AG04450 (cell line): ENCODE data around the gene CHPF. TPM values are rescaled to one million over a fixed set of nuclear protein-coding genes. Genes with fewer than 3 reads are reported as not detected.

ENCODE experiments used
- CTCF ChIA-PET: fragments of 300-600, 350-600 bp; formaldehyde crosslinking; extraction: SDS; loops from one replicate; lab custom pipeline; 2022; ENCODE audit warnings: antibody characterized with exemption, inconsistent platforms; lab: Charles Lee
- POLR2A ChIA-PET: fragments of 350-600 bp; formaldehyde crosslinking; extraction: SDS; loops from one replicate; lab custom pipeline; 2021; ENCODE audit warnings: antibody characterized with exemption, inconsistent platforms; lab: Yijun Ruan, JAX
- DNase-seq: peaks from one replicate; pipeline ENCODE4 v3.0.0-alpha.2; 2011; ENCODE audit warnings: low read depth, low spot score
- H3K27ac ChIP-seq: one replicate; pipeline ENCODE4 v1.5.1; 2012; ENCODE audit warnings: low read depth, low read length, control low read depth
- H3K27me3 ChIP-seq: one replicate; pipeline ENCODE4 v1.6.0; 2012; ENCODE audit warnings: low read length; ENCODE audit not compliant: control insufficient read depth, insufficient read depth
- H3K4me3 ChIP-seq: 2 replicates; pipeline ENCODE4 v1.5.1; 2011; ENCODE audit warnings: mild to moderate bottlenecking, low read depth, low read length, control low read depth
- H3K9me3 ChIP-seq: 2 replicates; pipeline ENCODE4 v1.5.1; 2012; ENCODE audit warnings: low read length; ENCODE audit not compliant: control insufficient read depth, insufficient read depth
- CTCF ChIP-seq: IDR thresholded peaks from 2 replicates; pipeline ENCODE4 v1.5.1; 2011; ENCODE audit warnings: low read depth, low read length, control low read depth, inconsistent platforms
- polyA plus RNA-seq: library from polyadenylated mRNA; depleted of rRNA; stranded (reverse); fragments of >200 nt; gene quantifications from 2 replicates; pipeline ENCODE4 v1.2.3, GENCODE V29; 2011

CHPF gene
- polyA plus RNA-seq, 1 experiment: 24.4 TPM

GRCh38 chr2:219567791-219568361 is 24.3 kb upstream of the CHPF start:
- H3K27ac ChIP-seq: no peak overlapping the region
- ChIA-PET CTCF (interaction anchor here (4.6 kb wide), 1 partner anchor 7 kb away, joined by 35 read pairs; no protein-coding TSS in a partner anchor), POLR2A (no interaction called here)
- peaks cover 2% of the 10 kb centered on the region for H3K27me3 ChIP-seq
- no peak overlapping the region for H3K4me3 ChIP-seq
- DNase-seq: no peak
- TF ChIP-seq CTCF: no peak
- peaks cover 4% of the 10 kb centered on the region; the same call in 1 of the 2 replicates for H3K9me3 ChIP-seq

GRCh38 chr2:219567131-219567530 is 23.5 kb upstream of the CHPF start:
- Histone ChIP-seq H3K27ac (no peak overlapping the region), H3K4me3 (no peak overlapping the region), H3K9me3 (peaks cover 4% of the 10 kb centered on the region; the same call in 1 of the 2 replicates), H3K27me3 (no peaks in the 10 kb centered on the region)
- DNase-seq: no peak
- ChIA-PET CTCF (no interaction called here), POLR2A (no interaction called here)
- no peak for TF ChIP-seq CTCF

- POLR2A ChIA-PET: no interaction called here
Observed at GRCh38 chr2:219566640-219567039, 23.0 kb upstream of the CHPF start.

GRCh38 chr2:219565130-219566080 is 21.8 kb upstream of the CHPF start:
- TF ChIP-seq CTCF: no peak
- H3K4me3 ChIP-seq: no peak overlapping the region
- no peak for DNase-seq
- no peaks in the 10 kb centered on the region for H3K27me3 ChIP-seq
- CTCF ChIA-PET: no interaction called here
- H3K27ac ChIP-seq: no peak overlapping the region
- POLR2A ChIA-PET: interaction anchor here (1.0 kb wide), 1 partner anchor 13 kb away, joined by 3 read pairs; no protein-coding TSS in a partner anchor
- H3K9me3 ChIP-seq: peaks cover 4% of the 10 kb centered on the region; the same call in 1 of the 2 replicates

More at GRCh38 chr2:219566640-219567039, 23.0 kb upstream of the CHPF start:
- H3K9me3 ChIP-seq: peaks cover 4% of the 10 kb centered on the region; the same call in 1 of the 2 replicates
- H3K27ac ChIP-seq: no peak overlapping the region
- no peak overlapping the region for H3K4me3 ChIP-seq
- CTCF ChIA-PET: no interaction called here
- TF ChIP-seq CTCF: no peak
- DNase-seq: no peak
- H3K27me3 ChIP-seq: no peaks in the 10 kb centered on the region
